PC-9 (cell line): Measurements from ENCODE around the gene KRABD2.

Experiments
- EZH2 ChIP-seq: fragments of 200-600 bp; sonication (generic); IDR thresholded peaks from 2 replicates; pipeline ENCODE4 v1.8.0; 2017; ENCODE audit warnings: antibody characterized with exemption, low read depth
- TF ChIP-seq, protein P1 (sequence below): fragments of 200-600 bp; sonication (generic); conservative IDR thresholded peaks from 2 replicates; pipeline ENCODE4 v1.6.1; 2017; ENCODE audit warnings: mixed run types, antibody characterized with exemption, mild to moderate bottlenecking, moderate library complexity

DNA sequence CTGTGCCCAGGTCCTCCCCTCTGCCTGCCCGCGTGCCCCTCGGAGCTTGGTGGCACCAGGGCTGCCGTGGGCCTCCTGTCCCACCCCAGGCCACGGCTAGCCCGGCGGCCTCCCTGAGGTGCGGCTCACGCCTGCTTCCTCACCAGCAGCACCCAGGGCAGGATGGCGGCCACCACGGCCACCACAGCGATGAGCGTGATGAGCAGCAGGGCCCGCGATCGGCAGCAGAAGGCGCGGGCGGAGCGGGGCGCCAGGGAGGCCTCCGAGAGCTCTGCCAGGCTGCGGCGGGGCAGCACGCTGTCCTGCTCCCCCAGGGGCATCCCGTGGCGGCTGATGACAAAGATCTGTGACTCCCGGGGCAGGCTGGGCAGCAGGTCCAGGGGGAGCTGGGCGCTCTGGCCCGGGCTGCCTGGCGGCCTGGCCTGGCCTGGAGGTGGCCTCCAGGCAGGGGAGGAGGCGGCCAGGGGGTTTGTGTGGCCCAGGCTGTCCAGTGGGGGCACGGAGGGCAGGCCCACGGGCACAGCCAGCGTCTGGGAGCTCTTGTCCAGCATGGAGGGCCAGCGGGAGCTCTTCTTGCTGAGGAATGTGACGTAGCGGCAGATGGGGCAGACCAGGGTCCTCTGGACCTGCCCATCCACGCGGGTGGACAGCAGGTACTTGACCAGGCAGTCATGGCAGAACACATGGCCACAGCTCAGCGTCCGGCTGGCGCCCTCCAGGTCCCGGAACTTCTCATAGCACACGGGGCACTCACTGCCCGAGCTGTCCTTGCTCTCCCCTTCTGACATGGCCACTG lies 16.4 kb upstream of the KRABD2 start:
- TF ChIP-seq, protein P1, sequence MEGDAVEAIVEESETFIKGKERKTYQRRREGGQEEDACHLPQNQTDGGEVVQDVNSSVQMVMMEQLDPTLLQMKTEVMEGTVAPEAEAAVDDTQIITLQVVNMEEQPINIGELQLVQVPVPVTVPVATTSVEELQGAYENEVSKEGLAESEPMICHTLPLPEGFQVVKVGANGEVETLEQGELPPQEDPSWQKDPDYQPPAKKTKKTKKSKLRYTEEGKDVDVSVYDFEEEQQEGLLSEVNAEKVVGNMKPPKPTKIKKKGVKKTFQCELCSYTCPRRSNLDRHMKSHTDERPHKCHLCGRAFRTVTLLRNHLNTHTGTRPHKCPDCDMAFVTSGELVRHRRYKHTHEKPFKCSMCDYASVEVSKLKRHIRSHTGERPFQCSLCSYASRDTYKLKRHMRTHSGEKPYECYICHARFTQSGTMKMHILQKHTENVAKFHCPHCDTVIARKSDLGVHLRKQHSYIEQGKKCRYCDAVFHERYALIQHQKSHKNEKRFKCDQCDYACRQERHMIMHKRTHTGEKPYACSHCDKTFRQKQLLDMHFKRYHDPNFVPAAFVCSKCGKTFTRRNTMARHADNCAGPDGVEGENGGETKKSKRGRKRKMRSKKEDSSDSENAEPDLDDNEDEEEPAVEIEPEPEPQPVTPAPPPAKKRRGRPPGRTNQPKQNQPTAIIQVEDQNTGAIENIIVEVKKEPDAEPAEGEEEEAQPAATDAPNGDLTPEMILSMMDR = no peak
- no peak for TF ChIP-seq EZH2
